K562 (cell line): ENCODE data around the gene EHBP1.

Experiments
- BDP1 ChIP-seq: IDR thresholded peaks from 3 replicates; pipeline ENCODE4 v1.6.1; 2011; ENCODE audit not compliant: insufficient read length, insufficient read depth
- BHLHE40 ChIP-seq: IDR thresholded peaks from 2 replicates; pipeline ENCODE4 v1.6.1; 2011; ENCODE audit warnings: low read length, improper control_type of control experiment
- CBX3 ChIP-seq, 2 experiments: IDR thresholded peaks; 1 replicate in 1 of 2; 2 replicates in 1 of 2; pipeline ENCODE4 v1.6.1; 2012; ENCODE audit warnings: inconsistent platforms in 2 of 2, low read length in 2 of 2, borderline replicate concordance in 1 of 2, control low read depth in 1 of 2
- EZH2 ChIP-seq: IDR thresholded peaks from 2 replicates; pipeline ENCODE4 v1.6.1; 2012; ENCODE audit warnings: low read depth, mild to moderate bottlenecking, inconsistent platforms, low read length, borderline replicate concordance
- HMG20A ChIP-seq: fragments of 450-650 bp; formaldehyde crosslinking; conservative IDR thresholded peaks from 2 replicates; pipeline ENCODE4 v1.4.0; 2020; ENCODE audit warnings: mild to moderate bottlenecking, mixed read lengths
- MED1 ChIP-seq: sonication (generic); formaldehyde crosslinking; IDR thresholded peaks from 2 replicates; pipeline ENCODE4 v1.8.1; 2023; ENCODE audit warnings: missing genetic modification reagents, borderline replicate concordance
- POLR2A ChIP-seq: fragments of 450-650 bp; conservative IDR thresholded peaks from 2 replicates; pipeline ENCODE4 v1.6.1; 2016
- RAD21 ChIP-seq, 2 experiments: fragments of 250-450 bp in 1 of 2; fragments of 450-650 bp in 1 of 2; sonication (Bioruptor Pico) in 1 of 2; formaldehyde crosslinking in 1 of 2; IDR thresholded peaks in 1 of 2; conservative IDR thresholded peaks in 1 of 2; 2 replicates each; pipeline versions ENCODE4 v1.4.0 to v1.8.0; 2020 to 2022; ENCODE audit warnings: mild to moderate bottlenecking in 2 of 2, moderate library complexity in 1 of 2
- SP1 ChIP-seq: sonication (generic); formaldehyde crosslinking; IDR thresholded peaks from 2 replicates; pipeline ENCODE4 v1.8.1; 2022; ENCODE audit warnings: mild to moderate bottlenecking, missing genetic modification reagents
- TF ChIP-seq, protein P1 (sequence below): fragments of 450-650 bp; IDR thresholded peaks from 2 replicates; pipeline ENCODE4 v1.6.1; 2017; ENCODE audit warnings: antibody characterized with exemption, mild to moderate bottlenecking
- TF ChIP-seq, protein P2 (sequence below): sonication (generic); formaldehyde crosslinking; IDR thresholded peaks from 2 replicates; pipeline ENCODE4 v1.8.1; 2023; ENCODE audit warnings: missing genetic modification reagents, mild to moderate bottlenecking, borderline replicate concordance
- TF ChIP-seq, protein P3 (sequence below): fragments of 450-650 bp; formaldehyde crosslinking; IDR thresholded peaks from 2 replicates; pipeline ENCODE4 v1.4.0; 2020; ENCODE audit warnings: mild to moderate bottlenecking

DNA sequence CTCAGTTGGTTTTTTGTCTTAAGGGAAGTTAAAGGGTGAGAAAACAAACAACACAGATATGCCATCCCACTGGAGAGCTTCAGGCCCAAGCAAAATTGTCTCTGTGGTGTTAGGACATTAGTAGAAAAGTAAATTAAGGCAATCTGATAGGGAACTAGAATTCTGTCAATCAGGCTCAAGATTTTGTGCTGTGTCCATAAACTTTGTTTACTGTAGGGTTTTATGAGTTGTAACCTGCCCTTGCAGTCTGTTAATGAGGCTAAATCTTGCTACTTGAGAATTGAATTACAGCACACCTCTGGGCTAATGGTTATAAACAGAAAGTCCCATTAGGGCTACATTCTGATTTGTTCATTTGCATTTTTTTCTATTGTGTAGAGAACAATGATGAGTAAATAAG lies 267.1 kb downstream of the EHBP1 start:
- TF ChIP-seq, protein P1, sequence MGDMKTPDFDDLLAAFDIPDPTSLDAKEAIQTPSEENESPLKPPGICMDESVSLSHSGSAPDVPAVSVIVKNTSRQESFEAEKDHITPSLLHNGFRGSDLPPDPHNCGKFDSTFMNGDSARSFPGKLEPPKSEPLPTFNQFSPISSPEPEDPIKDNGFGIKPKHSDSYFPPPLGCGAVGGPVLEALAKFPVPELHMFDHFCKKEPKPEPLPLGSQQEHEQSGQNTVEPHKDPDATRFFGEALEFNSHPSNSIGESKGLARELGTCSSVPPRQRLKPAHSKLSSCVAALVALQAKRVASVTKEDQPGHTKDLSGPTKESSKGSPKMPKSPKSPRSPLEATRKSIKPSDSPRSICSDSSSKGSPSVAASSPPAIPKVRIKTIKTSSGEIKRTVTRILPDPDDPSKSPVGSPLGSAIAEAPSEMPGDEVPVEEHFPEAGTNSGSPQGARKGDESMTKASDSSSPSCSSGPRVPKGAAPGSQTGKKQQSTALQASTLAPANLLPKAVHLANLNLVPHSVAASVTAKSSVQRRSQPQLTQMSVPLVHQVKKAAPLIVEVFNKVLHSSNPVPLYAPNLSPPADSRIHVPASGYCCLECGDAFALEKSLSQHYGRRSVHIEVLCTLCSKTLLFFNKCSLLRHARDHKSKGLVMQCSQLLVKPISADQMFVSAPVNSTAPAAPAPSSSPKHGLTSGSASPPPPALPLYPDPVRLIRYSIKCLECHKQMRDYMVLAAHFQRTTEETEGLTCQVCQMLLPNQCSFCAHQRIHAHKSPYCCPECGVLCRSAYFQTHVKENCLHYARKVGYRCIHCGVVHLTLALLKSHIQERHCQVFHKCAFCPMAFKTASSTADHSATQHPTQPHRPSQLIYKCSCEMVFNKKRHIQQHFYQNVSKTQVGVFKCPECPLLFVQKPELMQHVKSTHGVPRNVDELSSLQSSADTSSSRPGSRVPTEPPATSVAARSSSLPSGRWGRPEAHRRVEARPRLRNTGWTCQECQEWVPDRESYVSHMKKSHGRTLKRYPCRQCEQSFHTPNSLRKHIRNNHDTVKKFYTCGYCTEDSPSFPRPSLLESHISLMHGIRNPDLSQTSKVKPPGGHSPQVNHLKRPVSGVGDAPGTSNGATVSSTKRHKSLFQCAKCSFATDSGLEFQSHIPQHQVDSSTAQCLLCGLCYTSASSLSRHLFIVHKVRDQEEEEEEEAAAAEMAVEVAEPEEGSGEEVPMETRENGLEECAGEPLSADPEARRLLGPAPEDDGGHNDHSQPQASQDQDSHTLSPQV = no peak
- TF ChIP-seq, protein P2, sequence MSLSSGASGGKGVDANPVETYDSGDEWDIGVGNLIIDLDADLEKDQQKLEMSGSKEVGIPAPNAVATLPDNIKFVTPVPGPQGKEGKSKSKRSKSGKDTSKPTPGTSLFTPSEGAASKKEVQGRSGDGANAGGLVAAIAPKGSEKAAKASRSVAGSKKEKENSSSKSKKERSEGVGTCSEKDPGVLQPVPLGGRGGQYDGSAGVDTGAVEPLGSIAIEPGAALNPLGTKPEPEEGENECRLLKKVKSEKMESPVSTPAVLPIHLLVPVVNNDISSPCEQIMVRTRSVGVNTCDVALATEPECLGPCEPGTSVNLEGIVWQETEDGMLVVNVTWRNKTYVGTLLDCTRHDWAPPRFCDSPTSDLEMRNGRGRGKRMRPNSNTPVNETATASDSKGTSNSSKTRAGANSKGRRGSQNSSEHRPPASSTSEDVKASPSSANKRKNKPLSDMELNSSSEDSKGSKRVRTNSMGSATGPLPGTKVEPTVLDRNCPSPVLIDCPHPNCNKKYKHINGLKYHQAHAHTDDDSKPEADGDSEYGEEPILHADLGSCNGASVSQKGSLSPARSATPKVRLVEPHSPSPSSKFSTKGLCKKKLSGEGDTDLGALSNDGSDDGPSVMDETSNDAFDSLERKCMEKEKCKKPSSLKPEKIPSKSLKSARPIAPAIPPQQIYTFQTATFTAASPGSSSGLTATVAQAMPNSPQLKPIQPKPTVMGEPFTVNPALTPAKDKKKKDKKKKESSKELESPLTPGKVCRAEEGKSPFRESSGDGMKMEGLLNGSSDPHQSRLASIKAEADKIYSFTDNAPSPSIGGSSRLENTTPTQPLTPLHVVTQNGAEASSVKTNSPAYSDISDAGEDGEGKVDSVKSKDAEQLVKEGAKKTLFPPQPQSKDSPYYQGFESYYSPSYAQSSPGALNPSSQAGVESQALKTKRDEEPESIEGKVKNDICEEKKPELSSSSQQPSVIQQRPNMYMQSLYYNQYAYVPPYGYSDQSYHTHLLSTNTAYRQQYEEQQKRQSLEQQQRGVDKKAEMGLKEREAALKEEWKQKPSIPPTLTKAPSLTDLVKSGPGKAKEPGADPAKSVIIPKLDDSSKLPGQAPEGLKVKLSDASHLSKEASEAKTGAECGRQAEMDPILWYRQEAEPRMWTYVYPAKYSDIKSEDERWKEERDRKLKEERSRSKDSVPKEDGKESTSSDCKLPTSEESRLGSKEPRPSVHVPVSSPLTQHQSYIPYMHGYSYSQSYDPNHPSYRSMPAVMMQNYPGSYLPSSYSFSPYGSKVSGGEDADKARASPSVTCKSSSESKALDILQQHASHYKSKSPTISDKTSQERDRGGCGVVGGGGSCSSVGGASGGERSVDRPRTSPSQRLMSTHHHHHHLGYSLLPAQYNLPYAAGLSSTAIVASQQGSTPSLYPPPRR = no peak
- TF ChIP-seq HMG20A (CRISPR knock-in tag) = no peak
- TF ChIP-seq EZH2 = no peak
- no peak for TF ChIP-seq CBX3 (IDR thresholded peaks at IDR 0.05; ENCODE audit: borderline replicate concordance in 1 of 2, low read length in 2 of 2)
- TF ChIP-seq POLR2A = no peak
- no peak for TF ChIP-seq MED1
- no peak for TF ChIP-seq BHLHE40
- TF ChIP-seq, protein P3, sequence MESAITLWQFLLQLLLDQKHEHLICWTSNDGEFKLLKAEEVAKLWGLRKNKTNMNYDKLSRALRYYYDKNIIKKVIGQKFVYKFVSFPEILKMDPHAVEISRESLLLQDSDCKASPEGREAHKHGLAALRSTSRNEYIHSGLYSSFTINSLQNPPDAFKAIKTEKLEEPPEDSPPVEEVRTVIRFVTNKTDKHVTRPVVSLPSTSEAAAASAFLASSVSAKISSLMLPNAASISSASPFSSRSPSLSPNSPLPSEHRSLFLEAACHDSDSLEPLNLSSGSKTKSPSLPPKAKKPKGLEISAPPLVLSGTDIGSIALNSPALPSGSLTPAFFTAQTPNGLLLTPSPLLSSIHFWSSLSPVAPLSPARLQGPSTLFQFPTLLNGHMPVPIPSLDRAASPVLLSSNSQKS (CRISPR knock-in tag) = no peak
- no peak for TF ChIP-seq BDP1
- TF ChIP-seq RAD21 (CRISPR knock-in tag; conservative IDR thresholded peaks at IDR 0.05 in 1 of 2, IDR thresholded peaks at IDR 0.05 in 1 of 2) = no peak
- no peak for TF ChIP-seq SP1 (CRISPR knock-in tag)
